WTC11 (cell line): ENCODE measurements around the gene RBMS1. TPM values are rescaled to one million over a fixed set of nuclear protein-coding genes. Genes with fewer than 3 reads are reported as not detected.

Source experiments
- ATAC-seq: fragments of 200-7000 bp; cut with Tn5 transposase; 2 replicates; pipeline ENCODE4 v1.10.0; 2021; ENCODE audit warnings: mild to moderate bottlenecking, moderate library complexity
- CTCF ChIA-PET: fragments of 300-600 bp; sonication (Branson Sonifier 250); formaldehyde crosslinking; loops from one replicate; lab custom pipeline; 2021; ENCODE audit warnings: antibody characterized with exemption; lab: Charles Lee
- POLR2A ChIA-PET: fragments of 350-600 bp; sonication (Branson Sonifier 250); formaldehyde crosslinking; loops from one replicate; lab custom pipeline; 2021; ENCODE audit warnings: antibody characterized with exemption; lab: Charles Lee
- DNase-seq: peaks from one replicate; pipeline ENCODE4 v3.0.0; 2021; ENCODE audit warnings: low spot score
- H3K27ac Mint-ChIP-seq: 2 replicates; pipeline ENCODE4 v1.8.0; 2021; ENCODE audit warnings: mixed read lengths
- H3K27me3 Mint-ChIP-seq: 2 replicates; pipeline ENCODE4 v1.8.0; 2021; ENCODE audit warnings: low read depth, mild to moderate bottlenecking, moderate library complexity, mixed read lengths
- H3K36me3 Mint-ChIP-seq: 2 replicates; pipeline ENCODE4 v1.8.0; 2021; ENCODE audit warnings: mixed read lengths
- H3K4me1 Mint-ChIP-seq: 2 replicates; pipeline ENCODE4 v1.8.0; 2022; ENCODE audit warnings: mixed read lengths
- H3K4me3 Mint-ChIP-seq: 2 replicates; pipeline ENCODE4 v1.8.0; 2021; ENCODE audit warnings: mild to moderate bottlenecking, moderate library complexity, mixed read lengths
- H3K9me3 Mint-ChIP-seq: 2 replicates; pipeline ENCODE4 v1.8.0; 2021; ENCODE audit warnings: mixed read lengths
- ARID4B ChIP-seq: sonication (generic); formaldehyde crosslinking; IDR thresholded peaks from 2 replicates; pipeline ENCODE4 v1.8.0; 2023; ENCODE audit warnings: missing genetic modification reagents, mild to moderate bottlenecking, borderline replicate concordance
- ATF6 ChIP-seq: sonication (generic); formaldehyde crosslinking; IDR thresholded peaks from 2 replicates; pipeline ENCODE4 v1.8.1; 2023; ENCODE audit warnings: mild to moderate bottlenecking, missing genetic modification reagents
- EMX1 ChIP-seq: fragments of 250-450 bp; sonication (Bioruptor Pico); IDR thresholded peaks from 2 replicates; pipeline ENCODE4 v1.8.0; 2021; ENCODE audit warnings: mild to moderate bottlenecking
- ETV6 ChIP-seq: sonication (generic); formaldehyde crosslinking; IDR thresholded peaks from 2 replicates; pipeline ENCODE4 v1.8.1; 2022; ENCODE audit warnings: mild to moderate bottlenecking, missing genetic modification reagents
- FOXK1 ChIP-seq: sonication (generic); formaldehyde crosslinking; IDR thresholded peaks from 2 replicates; pipeline ENCODE4 v1.8.0; 2022; ENCODE audit warnings: mild to moderate bottlenecking, moderate library complexity, missing genetic modification reagents
- KAT7 ChIP-seq: sonication (generic); formaldehyde crosslinking; IDR thresholded peaks from 2 replicates; pipeline ENCODE4 v1.8.1; 2023; ENCODE audit warnings: missing genetic modification reagents, mild to moderate bottlenecking, borderline replicate concordance
- MXD4 ChIP-seq: fragments of 250-450 bp; sonication (Bioruptor Pico); IDR thresholded peaks from 2 replicates; pipeline ENCODE4 v1.8.0; 2021; ENCODE audit warnings: mild to moderate bottlenecking, moderate library complexity, borderline replicate concordance
- NR1H2 ChIP-seq: sonication (generic); formaldehyde crosslinking; IDR thresholded peaks from 2 replicates; pipeline ENCODE4 v1.9.0; 2021; ENCODE audit warnings: mild to moderate bottlenecking, moderate library complexity, missing genetic modification reagents
- NR2C2 ChIP-seq: sonication (generic); formaldehyde crosslinking; IDR thresholded peaks from 2 replicates; pipeline ENCODE4 v1.8.0; 2022; ENCODE audit warnings: mild to moderate bottlenecking, missing genetic modification reagents
- SOX15 ChIP-seq: fragments of 250-450 bp; sonication (Bioruptor Pico); IDR thresholded peaks from 2 replicates; pipeline ENCODE4 v1.9.0; 2021; ENCODE audit warnings: mild to moderate bottlenecking
- TEAD4 ChIP-seq: sonication (generic); formaldehyde crosslinking; IDR thresholded peaks from 2 replicates; pipeline ENCODE4 v1.8.0; 2022; ENCODE audit warnings: mild to moderate bottlenecking, missing genetic modification reagents
- ZMAT4 ChIP-seq: fragments of 250-450 bp; sonication (Bioruptor Pico); IDR thresholded peaks from 2 replicates; pipeline ENCODE4 v1.9.0; 2021; ENCODE audit warnings: mild to moderate bottlenecking
- ZNF138 ChIP-seq: sonication (generic); formaldehyde crosslinking; conservative IDR thresholded peaks from 2 replicates; pipeline ENCODE4 v1.8.1; 2022; ENCODE audit warnings: mild to moderate bottlenecking, moderate library complexity, missing genetic modification reagents
- total RNA-seq: library from RNA; stranded (reverse); gene quantifications from 3 replicates; pipeline ENCODE4 v1.2.3, GENCODE V29; 2021
- TF ChIP-seq, protein P1 (sequence below): fragments of 250-450 bp; sonication (Bioruptor Pico); IDR thresholded peaks from 2 replicates; pipeline ENCODE4 v1.8.0; 2021; ENCODE audit warnings: mild to moderate bottlenecking
- TF ChIP-seq, protein P2 (sequence below): sonication (generic); formaldehyde crosslinking; IDR thresholded peaks from 2 replicates; pipeline ENCODE4 v1.8.1; 2022; ENCODE audit warnings: low read depth, mild to moderate bottlenecking, moderate library complexity, missing genetic modification reagents, borderline replicate concordance
- TF ChIP-seq, protein P3 (sequence below): fragments of 200-600 bp; IDR thresholded peaks from 2 replicates; pipeline ENCODE4 v1.8.0; 2022; ENCODE audit warnings: antibody characterized with exemption
- TF ChIP-seq, protein P4 (sequence below): sonication (generic); formaldehyde crosslinking; IDR thresholded peaks from 2 replicates; pipeline ENCODE4 v1.8.1; 2022; ENCODE audit warnings: low read depth, missing genetic modification reagents, borderline replicate concordance

RBMS1 gene
- total RNA-seq, 1 experiment from 2014 or later: 56.3 TPM

DNA sequence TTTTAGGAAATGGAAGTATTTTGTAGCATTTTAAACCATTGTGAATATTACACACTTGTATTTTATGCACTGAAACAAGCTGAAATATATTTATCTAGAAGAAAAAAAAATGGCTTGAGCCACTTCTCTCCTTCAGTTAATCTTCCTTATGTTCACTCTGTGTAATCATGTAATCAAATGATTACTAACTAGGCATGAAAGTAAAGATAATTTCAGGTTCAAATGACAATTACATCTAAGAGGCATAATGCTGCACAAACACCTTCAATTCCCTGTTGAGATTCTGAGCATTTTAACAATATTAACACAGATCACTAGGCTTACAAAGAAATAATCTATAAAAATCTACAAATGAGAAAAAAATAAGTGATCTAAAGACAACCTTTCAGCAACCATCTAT is 173.9 kb downstream of the RBMS1 start:
- DNase-seq: no peak
- POLR2A ChIA-PET: no interaction called here
- Mint-ChIP-seq H3K4me1 (peaks cover 30% of the 10 kb centered on the region), H3K36me3 (no peaks in the 10 kb centered on the region), H3K27ac (no peak overlapping the region), H3K9me3 (no peaks in the 10 kb centered on the region), H3K27me3 (no peaks in the 10 kb centered on the region), H3K4me3 (no peak overlapping the region)
- no peak for ATAC-seq
- CTCF ChIA-PET: no interaction called here
- no peak for TF ChIP-seq TEAD4
- no peak for TF ChIP-seq ARID4B (CRISPR knock-in tag)
- no peak for TF ChIP-seq MXD4
- TF ChIP-seq SOX15 (CRISPR knock-in tag): no peak
- TF ChIP-seq NR2C2 (CRISPR knock-in tag): no peak
- TF ChIP-seq, protein P1, sequence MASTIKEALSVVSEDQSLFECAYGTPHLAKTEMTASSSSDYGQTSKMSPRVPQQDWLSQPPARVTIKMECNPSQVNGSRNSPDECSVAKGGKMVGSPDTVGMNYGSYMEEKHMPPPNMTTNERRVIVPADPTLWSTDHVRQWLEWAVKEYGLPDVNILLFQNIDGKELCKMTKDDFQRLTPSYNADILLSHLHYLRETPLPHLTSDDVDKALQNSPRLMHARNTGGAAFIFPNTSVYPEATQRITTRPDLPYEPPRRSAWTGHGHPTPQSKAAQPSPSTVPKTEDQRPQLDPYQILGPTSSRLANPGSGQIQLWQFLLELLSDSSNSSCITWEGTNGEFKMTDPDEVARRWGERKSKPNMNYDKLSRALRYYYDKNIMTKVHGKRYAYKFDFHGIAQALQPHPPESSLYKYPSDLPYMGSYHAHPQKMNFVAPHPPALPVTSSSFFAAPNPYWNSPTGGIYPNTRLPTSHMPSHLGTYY: no peak
- TF ChIP-seq, protein P2, sequence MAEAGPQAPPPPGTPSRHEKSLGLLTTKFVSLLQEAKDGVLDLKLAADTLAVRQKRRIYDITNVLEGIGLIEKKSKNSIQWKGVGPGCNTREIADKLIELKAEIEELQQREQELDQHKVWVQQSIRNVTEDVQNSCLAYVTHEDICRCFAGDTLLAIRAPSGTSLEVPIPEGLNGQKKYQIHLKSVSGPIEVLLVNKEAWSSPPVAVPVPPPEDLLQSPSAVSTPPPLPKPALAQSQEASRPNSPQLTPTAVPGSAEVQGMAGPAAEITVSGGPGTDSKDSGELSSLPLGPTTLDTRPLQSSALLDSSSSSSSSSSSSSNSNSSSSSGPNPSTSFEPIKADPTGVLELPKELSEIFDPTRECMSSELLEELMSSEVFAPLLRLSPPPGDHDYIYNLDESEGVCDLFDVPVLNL: no peak
- no peak for TF ChIP-seq KAT7 (CRISPR knock-in tag)
- no peak for TF ChIP-seq ZMAT4 (CRISPR knock-in tag)
- no peak for TF ChIP-seq ATF6 (CRISPR knock-in tag)
- TF ChIP-seq, protein P3, sequence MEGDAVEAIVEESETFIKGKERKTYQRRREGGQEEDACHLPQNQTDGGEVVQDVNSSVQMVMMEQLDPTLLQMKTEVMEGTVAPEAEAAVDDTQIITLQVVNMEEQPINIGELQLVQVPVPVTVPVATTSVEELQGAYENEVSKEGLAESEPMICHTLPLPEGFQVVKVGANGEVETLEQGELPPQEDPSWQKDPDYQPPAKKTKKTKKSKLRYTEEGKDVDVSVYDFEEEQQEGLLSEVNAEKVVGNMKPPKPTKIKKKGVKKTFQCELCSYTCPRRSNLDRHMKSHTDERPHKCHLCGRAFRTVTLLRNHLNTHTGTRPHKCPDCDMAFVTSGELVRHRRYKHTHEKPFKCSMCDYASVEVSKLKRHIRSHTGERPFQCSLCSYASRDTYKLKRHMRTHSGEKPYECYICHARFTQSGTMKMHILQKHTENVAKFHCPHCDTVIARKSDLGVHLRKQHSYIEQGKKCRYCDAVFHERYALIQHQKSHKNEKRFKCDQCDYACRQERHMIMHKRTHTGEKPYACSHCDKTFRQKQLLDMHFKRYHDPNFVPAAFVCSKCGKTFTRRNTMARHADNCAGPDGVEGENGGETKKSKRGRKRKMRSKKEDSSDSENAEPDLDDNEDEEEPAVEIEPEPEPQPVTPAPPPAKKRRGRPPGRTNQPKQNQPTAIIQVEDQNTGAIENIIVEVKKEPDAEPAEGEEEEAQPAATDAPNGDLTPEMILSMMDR: no peak
- TF ChIP-seq, protein P4, sequence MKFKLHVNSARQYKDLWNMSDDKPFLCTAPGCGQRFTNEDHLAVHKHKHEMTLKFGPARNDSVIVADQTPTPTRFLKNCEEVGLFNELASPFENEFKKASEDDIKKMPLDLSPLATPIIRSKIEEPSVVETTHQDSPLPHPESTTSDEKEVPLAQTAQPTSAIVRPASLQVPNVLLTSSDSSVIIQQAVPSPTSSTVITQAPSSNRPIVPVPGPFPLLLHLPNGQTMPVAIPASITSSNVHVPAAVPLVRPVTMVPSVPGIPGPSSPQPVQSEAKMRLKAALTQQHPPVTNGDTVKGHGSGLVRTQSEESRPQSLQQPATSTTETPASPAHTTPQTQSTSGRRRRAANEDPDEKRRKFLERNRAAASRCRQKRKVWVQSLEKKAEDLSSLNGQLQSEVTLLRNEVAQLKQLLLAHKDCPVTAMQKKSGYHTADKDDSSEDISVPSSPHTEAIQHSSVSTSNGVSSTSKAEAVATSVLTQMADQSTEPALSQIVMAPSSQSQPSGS (CRISPR knock-in tag): no peak
- TF ChIP-seq FOXK1 (CRISPR knock-in tag): no peak
- no peak for TF ChIP-seq ETV6
- no peak for TF ChIP-seq ZNF138 (CRISPR knock-in tag)
- no peak for TF ChIP-seq EMX1 (CRISPR knock-in tag)
- no peak for TF ChIP-seq NR1H2 (CRISPR knock-in tag)
